Suppressor macrophage treated with lipopolysaccharide for 4 hours (primary cell): ENCODE results near the gene MYO3B.
"Not testable (repeated sequence)": the region's sequence is repeated elsewhere in the genome, so short reads cannot be mapped to it uniquely, and the experiment has no call there.

Experiments
- DNase-seq: peaks from one replicate; pipeline ENCODE4 v3.0.0-alpha.2; 2020

Gene MYO3B

GRCh38 chr2:170523506-170523905, 345.6 kb downstream of the MYO3B start:
- no peak for DNase-seq

DNA sequence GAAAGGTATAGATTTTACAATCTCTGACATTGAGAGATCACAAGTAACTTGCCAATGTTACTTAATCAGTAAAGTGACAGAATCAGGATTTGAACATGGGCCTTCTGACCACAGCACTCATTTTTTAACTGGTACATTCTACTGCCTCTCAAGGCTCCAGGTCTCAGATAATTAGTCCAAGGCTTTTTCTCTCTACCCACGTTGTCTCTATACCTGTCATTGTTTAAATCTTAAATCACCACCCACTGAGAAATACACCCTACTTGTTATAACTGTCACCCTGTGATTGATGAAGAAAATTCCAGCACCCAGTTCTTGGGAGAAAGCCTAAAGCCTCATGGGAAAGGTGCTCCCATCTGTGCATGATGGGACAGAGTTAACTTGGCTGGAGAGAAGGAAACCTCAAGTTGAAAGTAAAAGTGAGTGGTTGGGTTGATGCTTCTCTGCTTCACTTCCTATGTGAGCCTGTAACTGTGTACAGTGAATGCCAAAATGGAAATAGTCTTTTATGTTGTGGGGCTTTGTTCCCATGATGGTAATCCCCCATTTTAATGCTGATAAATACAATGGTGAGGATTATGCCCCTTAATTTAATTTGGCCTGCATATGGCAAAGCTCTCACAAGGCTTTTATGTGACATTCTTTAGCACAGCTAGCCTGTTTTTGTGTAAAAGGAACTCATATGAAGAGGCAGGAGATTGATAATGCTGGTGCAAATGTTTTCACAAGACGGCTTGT, 347.1 kb downstream of the MYO3B start:
- DNase-seq: no peak

- DNase-seq: no peak
These were observed 347.6 kb downstream of the MYO3B start for GRCh38 chr2:170525566-170525900.

DNA sequence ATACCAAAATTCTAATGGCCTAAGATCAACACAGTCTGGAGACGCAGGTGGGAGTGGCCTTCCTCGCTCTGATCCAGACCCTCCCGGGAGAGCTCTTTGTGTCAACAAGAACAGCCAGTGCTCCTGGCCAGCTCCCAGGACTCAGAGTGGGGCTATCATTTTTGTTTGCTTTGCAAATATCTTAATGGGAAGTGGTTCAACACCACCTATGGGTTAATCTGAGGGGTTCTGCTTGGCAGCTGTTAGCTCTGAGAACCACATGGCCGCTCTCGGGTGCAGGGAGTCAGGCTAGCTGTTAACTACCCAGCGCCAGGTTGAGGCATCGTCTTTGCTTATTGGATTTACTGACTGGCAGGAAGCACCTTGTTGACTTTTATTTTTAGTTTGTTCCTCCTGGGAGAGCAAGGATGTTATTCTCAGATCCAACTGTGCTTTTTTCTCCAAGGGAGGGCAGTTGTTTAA, 352.4 kb downstream of the MYO3B start:
- DNase-seq: no peak

DNA sequence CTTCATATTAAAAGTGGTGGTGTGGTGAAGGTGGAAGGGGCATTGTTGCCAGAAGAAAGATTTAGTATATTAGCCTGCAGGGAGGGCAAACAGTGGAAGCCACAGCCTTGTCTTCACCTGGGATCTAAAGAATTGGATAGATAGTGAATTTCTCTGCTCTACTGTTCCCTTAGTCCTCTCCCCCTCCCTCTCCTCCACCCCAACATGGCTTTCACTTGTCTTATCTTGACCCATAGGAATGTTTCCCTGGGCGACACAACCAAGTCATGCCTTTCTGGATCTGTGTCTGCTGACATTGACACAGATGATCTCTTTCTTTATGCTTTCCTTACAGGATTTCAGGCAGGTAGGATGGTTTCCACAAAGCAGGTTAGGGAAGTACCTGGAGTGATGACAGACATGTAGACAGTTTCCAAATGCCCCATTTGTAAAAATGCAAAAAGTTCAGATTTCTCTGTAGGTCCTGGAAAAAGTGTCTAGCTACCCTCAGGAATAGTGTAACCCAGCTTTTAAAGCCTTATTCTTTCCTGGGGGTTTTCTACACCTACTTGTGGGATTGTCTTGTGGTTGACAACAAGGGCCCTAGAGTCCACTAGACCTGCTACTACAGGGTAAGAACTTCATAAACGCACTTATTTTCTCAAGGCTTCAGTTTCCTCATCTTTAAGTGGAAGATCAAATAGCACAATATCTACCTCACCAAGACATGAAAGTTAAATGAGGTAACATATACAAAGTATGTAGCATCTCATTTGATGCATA, 353.0 kb downstream of the MYO3B start:
- no peak for DNase-seq

DNA sequence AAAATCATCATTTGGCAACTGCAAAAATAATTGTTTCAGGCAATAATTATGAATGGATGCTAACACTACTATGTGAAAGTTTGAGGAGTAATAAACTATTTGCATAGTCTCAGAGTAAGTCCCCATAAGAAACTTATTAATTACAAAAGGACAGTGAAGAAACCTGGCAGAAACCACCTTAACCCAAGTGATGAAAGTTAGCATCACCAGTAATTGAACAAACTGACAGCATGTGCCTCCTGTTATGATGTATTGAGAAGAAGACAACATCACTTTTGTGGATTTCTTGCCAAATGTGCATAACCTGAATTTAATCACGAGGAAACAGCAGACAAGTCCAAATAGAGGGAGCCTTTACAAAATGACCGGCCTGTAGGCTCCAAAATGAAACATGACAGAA, 353.9 kb downstream of the MYO3B start:
- no peak for DNase-seq

- no peak for DNase-seq
These were observed 355.2 kb downstream of the MYO3B start for GRCh38 chr2:170533156-170533555.

DNA sequence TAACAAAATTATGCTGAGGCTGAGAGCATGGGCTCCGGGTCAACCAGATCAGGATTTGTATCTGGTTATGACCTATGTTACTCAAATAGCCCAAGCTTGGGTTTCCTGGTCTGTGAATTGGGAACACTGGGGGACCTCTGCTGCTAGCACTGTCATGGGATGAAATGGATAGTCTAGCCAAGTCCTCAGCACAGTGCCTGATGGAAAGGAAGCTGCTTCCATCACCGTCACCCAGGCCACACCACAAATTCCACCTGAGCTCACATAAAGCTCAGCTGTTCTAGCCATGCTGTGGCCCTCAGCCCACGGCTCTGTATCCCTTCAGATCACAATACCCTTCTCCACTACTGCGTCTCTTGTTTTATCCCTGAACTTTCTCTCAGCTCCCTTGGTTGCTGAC, 357.6 kb downstream of the MYO3B start:
- no peak for DNase-seq

DNA sequence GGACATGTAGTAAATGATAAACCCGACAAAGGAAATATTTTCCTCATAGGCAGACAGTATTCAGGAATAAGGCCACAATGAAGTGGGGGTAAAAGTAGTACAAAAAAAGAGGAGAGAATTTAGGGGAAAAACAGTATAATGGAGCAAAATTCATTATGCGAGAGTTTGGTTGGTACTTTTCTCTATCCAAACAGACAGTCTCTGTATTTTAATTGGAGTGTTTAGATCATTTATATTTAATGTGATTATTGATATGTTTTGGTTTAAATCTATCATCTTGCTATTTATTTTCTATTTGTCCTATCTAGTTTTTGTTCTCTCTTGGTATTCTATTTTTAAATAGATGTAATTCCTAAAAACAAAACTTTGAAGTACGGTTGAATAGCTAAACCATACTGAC, 366.9 kb downstream of the MYO3B start:
- no peak for DNase-seq

DNA sequence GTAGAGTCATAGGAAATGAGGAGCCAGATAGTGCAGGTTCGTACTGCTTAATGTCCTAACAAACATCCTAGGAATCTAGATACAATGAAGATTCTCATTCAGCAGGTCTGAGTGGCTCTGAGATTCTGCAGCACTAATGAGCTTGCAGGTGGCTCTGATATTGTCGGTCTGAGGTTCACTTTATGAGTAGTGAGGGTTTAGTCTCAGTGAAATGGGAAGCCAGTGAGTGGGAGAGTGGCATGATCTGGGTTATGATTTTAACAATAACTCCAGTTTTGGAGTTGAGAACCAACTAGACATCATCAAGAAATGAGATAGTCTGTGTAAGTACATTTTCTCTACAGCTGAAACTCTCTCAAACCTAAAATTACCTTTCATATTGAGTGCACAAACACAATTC, 370.4 kb downstream of the MYO3B start:
- DNase-seq: no peak

DNA sequence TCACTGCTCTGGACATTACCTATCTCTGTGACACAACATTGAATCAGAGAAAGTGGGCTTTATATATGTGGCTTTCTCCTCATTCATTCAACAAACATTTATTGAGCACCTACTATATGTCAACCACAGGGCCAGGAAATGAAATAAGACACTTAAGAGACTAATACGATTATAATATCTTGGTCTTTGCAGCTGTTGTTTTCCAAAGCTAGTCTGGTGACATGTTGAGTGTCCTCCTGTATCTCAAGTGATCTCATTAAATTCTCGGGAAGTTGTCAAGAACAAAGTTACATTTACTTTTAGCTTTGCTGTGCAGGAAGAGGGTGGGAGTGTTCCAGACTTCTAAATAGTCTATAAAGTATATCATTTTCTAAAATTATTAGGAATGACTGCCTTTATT, 372.6 kb downstream of the MYO3B start:
- DNase-seq: no peak

DNA sequence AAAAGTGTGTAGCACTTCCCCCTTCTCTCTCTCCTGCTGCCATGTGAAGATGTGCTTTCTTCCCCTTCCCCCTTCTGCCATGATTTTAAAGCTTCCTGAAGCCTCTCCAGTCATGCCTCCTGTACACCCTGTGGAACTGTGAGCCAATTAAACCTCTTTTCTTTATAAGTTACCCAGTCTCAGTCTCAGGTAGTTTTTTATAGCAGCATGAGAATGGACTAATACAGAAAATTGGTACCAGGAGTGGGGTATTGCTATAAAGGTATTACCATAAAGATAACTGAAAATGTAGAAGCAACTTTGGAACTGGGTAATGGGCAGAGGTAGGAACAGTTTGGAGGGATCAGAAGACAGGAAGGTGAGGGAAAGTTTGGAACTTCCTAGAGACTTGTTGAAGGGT, 374.0 kb downstream of the MYO3B start:
- DNase-seq: not testable (repeated sequence)

GRCh38 chr2:170553748-170554147, 375.8 kb downstream of the MYO3B start:
- no peak for DNase-seq

- DNase-seq: no peak
These were observed 376.5 kb downstream of the MYO3B start for GRCh38 chr2:170554278-170554955.

GRCh38 chr2:170562928-170563327, 385.0 kb downstream of the MYO3B start:
- DNase-seq: no peak

DNA sequence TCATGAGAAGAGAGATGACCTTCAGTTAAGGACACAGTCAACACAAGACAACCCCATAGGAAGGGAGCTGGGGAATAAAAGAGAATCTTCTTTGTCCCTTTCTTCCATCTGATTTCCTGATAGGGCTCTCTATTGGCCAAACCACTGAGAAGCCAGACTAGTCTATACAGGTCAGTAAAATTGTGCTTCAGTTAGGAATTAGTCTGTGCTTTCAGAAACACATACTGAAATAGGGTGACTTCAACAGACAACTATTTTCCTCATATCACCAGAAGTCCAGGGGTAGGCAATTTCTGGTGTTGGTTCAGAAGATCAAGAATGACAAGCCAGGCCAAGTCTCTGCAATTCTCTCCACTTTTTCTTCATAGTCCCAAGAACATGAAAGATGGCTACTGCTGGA, 385.5 kb downstream of the MYO3B start:
- no peak for DNase-seq

- DNase-seq: no peak
These were observed 388.2 kb downstream of the MYO3B start for GRCh38 chr2:170566138-170566537.

- DNase-seq: no peak
These were observed 389.5 kb downstream of the MYO3B start for GRCh38 chr2:170567429-170567828.

GRCh38 chr2:170568511-170568910, 390.6 kb downstream of the MYO3B start:
- DNase-seq: no peak

- no peak for DNase-seq
These were observed 393.7 kb downstream of the MYO3B start for GRCh38 chr2:170571612-170572011.

GRCh38 chr2:170573671-170574070, 395.7 kb downstream of the MYO3B start:
- no peak for DNase-seq

- DNase-seq: no peak
These were observed 398.3 kb downstream of the MYO3B start for GRCh38 chr2:170576296-170576695.

- DNase-seq: no peak
These were observed 399.4 kb downstream of the MYO3B start for GRCh38 chr2:170577356-170577755.

GRCh38 chr2:170578606-170579005, 400.7 kb downstream of the MYO3B start:
- no peak for DNase-seq
